ENCODE data around the gene ALS2CL.
"Not testable (repeated sequence)": the region's sequence is repeated elsewhere in the genome, so short reads cannot be mapped to it uniquely, and the experiment has no call there.

ALS2CL gene

DNA sequence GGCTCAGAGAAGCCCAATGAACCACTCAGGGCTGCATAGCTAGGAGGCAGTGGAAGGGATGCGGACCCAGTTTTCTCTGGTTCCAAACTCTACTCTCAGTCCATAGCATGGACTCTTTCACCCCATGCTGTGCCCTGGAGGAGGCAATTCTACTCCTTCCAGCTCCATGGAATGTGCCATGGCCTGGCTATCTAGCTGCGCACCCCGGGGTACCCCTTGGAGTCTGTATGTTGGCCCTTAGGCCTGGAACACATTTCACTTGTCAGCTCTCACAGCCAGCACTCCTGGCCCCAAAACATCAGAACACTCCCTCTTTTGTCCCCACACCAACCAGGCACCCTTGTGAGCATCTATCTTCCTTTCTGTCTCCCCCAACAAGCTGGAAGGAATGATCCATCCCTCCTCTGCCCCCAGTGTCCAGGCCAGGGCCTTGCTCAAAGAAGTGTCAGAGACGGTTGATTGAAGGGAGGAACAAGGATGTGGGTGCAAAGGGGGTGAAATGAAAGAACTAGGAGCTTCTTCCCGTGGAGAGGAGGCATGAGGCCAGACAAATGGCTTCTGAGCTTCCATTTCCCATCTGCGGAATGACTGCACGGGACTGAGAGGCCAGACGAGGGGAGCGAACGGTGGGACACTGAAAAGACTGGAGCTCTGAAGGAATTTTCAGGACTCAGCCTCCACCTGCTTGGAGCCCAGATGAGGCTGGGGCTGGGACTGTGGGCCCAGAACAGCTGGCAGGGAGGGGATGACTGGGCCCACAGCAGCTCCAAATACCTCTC is 21.4 kb upstream of the ALS2CL start:
- no peak for DNase-seq

DNA sequence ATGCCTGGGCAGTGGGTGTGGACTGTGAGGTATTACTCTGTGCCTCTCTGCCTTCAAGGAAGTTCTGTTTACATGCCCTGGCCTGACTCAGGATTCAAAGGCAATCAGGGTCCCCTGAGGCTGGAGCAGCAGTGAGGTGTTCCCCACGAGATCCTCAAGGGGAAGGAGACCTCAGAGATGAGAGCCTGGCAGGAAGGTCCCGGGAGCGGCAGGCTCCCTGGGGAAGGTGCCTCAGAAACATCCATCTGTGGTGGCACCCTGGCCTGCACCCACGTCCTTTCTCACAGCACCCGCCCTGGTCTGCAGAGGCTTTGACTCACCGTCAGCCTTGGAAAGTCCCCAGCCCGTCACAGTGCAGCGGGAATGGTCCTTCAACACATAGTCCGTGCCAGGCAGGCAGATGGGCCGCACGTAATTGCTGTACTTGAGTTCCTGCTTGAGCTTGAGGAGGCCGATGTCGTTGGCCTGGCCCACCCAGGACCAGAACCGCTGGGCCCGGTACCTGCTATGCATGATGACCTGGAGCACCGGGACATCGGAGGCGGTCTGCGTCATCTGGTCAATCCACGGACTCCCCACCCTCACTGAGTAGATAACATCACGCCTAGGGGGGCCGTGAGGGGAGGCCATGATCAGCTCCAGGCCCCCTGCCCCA is 20.5 kb upstream of the ALS2CL start:
- DNase-seq = no peak

DNA sequence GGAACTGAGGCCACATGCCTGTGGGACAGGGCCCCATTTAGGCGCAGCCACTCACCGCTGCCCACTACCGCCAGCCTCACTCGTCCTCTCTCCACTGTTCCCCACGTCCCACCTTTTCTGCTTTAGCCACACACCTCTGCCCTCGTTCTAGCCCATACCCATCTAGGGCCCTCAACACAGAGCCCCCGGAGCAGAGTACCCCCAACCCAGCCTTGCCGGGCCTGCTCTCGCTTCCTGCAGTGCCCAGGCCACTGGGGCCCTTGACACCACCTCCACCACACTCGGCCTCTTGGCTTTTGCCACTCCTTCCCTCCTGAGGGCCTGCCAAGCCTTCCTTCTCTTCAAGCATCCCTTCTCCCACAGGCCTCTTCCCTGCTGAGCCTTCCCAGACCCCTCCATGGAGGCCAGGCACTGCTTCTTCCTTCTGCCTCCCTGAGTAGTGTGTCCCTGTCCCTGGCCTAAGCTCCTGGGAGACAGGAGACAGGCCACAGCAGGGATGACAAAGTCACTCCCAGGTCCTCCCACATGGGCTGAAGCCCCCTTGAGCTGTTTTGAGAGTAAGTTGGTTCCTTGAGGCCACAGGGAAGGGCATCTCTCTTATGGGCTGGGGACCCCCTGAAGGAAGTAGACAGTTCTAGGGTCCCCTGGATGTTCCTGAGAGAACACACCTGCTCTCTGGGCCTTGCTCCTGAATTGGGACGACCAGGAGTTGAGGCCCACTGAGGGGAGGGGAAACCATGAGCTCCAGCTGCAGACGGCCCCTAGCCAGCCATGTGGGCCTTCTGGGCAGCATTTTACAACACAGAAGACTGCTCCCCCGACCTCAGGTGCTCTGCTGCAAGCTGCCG is 19.8 kb upstream of the ALS2CL start:
- DNase-seq = no peak

DNA sequence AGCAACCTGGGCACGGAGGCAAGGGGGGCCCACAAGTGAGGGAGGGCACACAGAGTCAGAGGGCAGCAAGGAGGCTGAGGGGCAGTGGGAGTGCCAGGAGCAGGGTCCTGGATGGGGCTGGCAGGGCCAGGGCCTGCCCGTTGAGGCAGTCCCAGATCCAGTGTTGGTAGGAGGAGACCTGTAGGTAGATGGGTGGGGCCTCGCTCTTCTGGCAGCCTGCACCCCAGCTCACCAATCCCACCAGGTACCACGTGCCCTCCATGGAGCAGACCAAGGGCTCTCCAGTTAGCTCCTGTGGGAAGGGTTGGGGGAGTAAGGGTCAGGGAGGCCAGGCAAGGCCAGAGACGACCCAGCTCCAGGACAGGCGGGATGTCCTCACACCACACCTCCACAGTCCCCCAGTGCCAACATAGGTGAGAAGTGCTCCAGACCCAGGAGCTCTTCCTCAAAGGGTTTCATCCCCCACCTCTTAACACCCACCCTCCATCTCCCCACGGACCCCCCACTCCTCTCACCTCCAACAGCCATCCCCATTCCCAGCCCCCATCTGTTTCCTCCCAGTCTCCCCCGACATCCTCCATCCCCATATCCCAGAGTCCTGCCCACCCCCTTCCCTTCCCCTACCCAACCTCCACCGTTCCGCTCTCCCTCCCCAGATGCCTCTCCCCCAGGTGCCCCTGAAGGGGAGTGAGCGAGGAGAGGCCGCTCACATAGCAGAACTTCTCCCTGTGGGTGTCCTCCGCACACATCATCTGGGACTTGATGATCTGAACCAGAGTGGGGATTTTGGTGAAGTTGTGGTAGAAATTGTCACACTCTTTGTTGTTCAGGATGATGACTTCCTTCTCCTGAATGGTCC is 18.9 kb upstream of the ALS2CL start:
- DNase-seq = no peak

DNA sequence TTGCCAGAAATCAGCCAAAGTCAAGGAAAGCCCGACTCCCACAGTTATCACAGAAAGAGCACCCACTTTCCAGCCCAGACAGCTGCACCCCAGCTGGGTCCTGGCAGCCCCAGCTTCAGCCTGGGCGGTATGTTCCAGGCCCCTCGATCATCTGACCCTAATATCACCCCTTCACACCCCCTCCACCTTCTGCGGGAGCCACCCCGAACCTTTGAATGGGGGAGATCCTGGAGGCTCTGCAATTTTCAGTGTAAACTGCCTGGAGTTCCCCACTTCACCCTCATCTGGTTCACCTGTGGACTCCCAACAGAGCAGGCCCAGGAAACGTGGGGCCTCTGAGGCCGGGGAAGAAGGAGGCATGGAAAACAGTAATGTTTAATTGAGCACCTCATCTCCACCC is 18.3 kb upstream of the ALS2CL start:
- DNase-seq = no peak

DNA sequence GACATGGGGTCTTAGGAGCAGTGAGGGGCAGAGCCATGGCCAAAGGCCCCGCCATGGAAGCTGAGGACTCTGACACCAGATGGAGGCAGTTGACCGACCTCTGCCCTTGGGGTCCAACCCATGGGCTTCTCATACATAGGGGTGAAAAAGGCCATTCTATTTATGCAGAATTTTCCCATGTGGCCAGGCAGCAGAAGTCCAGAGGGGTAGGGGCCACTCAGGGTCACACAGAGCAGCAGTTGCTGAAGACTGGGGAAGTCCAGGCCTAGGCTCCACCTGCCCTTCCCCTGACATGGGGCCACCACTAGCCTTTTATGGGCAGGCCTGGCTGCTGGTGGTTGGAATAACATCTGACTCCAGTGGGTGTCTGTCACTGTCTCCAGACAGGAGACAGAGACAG is 17.8 kb upstream of the ALS2CL start:
- DNase-seq = no peak

DNA sequence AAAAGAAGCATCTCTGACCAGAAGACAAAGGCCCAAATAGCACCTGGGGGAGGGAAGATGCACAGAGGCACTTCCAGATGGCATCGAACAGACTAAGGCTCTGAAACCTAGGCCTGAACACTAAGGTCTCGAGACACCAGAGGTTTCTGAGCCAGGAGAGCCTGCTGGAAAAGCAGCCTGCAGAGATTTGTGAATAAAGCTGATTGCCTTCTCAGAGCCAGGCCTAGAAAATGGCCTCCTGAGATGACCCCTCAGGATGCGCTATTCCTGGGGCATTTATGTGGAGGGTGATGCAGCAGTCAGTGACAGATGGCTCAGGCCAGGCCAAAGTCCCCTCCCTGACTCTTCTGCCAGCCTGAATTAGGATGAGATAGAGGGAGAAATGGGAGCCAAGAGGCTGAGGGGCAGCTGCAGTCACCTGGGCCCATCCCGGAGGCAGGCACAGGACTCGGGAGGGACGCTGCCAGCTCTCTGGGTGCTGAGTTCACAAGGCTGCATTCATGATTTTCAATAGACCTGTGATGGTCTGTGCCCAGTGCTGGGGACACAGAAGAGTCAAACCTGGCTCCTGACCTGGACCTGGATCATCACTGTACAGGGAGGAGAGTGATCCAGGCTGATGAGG is 17.3 kb upstream of the ALS2CL start:
- DNase-seq = no peak

DNA sequence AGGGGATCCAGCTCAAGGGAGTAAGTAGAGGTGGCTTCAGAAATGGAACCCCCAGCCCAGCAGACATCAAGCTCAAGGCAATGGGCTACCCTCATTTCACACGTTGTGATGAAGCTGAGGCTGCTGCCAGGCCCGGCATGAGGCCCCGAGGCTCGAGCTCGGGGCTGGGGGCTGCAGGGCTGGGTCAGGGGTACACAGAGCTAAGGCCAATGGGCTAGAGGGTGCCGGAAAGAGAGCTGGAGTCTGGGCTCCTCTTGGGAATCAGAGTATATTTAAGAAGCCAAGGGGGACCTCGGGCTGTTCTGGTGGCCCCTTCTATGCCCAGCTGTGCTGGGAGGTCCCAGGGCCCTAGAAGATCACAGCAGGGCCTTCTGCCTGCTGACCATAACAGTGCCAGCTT is 16.8 kb upstream of the ALS2CL start:
- DNase-seq = no peak

DNA sequence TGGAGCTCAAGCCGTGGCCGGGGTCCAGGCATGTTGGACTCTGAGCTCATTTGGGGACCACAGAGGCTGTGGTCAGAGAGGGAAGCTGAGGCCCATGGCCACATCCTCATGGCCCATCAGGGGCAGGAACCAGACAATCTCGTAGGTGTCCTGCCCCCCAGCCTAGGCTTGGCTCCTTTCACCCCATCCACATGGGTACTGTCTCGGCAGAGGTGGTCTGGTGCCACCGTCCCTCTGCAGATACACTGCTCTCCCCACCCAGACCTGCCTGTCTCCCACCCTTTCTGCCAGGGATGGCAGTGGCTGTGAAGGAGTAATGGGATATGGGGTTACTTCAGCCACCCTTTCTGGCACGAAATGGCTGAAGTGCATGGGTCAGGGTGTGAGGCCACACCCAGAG is 16.2 kb upstream of the ALS2CL start:
- no peak for DNase-seq

DNA sequence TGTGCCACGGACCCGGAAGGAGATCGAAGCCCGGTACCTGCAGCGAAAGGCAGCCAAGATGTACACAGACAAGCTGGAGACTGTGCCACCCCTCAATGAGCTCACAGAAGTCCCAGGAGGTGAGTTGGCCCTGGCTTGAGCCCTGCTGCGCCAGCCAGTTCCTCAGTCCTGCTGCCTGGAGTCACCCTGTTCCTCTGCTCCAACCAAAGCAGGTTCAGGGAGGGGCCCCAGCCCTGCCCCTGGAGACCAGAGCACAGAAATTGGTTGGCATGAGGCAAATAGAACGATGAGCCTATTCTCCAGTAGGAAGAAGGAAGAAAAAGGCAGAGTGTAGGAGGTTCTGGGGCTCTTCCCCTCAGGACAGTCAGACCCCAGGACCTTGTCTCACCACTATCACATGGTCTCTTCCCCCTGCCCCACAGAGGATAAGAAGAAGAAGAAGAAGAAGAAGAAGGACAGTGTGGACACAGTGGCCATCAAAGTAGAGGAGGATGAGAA is 15.7 kb upstream of the ALS2CL start:
- DNase-seq = no peak

DNA sequence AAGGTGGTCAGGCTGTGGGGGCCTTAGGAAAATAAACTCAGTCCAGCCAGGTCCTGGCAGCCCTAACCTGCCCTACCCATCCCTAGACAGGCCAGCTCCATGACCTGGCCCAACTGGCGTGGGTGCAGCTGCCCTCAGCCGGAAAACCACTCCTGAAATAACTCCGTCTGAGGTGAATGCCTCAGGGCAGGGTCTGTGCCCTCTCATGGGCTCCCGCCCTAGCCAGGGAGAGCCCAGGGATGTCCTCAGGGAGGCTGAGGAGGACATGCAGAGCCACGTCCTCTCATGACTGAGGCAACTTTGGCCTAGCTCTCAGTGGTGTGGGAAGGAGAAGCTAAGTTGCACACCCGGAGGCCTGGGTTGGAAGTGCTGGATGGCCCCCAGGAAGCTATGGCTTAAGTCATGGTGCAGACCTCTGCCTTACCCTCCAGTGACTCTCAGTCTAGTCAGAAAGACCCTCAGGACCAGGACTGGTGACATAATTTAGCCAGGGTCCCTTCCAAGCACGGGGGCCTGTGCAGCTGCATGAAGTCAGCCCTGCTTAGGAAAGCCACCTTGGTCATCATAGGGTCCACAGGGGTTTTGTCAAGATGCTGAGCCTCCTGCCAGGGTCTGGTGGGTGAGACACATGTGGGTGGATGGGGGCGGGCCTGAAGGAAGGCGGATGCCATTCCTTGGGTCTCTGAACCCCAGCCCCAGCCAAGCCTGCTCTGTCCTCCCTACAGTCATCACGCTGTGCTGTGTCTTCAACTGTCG is 15.1 kb upstream of the ALS2CL start:
- no peak for DNase-seq

DNA sequence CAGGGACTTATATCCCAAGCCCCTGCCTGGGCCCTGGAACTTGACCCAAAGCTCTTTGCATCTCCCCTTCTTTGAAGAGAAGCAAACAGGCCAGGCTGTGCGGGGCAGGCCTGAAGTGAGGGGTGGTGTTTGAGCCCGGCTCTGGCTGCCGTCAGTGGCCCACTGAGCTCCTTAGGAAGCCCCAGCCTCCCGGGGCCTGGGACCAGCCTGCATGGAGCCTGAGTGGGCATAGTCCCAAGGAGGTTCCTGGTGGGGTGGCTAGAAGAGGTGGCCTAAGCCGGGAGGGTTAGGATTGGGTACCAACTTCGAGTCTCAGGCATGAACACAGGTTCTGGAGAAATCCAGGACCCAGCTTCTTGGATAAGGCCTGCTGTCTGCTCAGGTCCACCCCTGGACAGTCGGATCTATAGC is 14.1 kb upstream of the ALS2CL start:
- no peak for DNase-seq

DNA sequence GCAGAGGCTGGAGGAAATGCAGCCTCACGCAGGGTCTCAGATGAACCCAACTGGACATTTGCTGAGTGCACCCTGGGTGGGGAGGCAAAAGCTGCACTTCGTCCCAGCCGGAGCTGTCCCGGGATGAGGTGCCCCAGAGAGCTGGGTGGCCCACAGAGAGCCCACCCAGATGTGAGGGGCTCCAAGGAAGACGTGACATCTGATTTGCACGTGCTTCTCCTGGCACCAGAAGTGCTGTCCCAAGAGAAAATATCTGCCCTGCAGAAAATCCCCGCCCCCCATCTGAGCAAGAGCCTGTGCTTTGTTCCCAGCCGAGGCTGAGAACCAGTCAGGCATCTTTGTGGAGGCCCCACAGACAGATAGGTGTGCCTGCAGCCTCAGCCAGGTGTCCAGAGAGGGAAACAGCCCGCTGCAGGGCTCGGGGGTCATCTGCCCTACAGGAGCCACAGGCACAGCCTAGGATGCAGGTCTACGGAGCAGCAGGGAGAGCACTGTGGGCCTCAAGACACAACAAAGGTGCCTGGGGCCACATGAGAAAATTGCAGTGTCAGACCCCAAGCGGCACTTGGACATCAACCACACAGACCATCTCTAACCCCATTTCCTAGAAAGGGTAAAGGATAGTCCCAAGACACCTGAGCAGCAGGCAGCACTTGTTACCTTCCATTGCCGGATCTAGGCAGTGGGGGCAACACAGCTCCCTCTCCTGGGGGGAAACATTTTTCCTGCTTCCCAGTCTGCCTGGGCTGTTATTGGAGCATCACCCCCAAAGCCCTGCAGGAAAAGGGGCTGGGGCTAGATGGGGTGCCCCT is 13.5 kb upstream of the ALS2CL start:
- no peak for DNase-seq

DNA sequence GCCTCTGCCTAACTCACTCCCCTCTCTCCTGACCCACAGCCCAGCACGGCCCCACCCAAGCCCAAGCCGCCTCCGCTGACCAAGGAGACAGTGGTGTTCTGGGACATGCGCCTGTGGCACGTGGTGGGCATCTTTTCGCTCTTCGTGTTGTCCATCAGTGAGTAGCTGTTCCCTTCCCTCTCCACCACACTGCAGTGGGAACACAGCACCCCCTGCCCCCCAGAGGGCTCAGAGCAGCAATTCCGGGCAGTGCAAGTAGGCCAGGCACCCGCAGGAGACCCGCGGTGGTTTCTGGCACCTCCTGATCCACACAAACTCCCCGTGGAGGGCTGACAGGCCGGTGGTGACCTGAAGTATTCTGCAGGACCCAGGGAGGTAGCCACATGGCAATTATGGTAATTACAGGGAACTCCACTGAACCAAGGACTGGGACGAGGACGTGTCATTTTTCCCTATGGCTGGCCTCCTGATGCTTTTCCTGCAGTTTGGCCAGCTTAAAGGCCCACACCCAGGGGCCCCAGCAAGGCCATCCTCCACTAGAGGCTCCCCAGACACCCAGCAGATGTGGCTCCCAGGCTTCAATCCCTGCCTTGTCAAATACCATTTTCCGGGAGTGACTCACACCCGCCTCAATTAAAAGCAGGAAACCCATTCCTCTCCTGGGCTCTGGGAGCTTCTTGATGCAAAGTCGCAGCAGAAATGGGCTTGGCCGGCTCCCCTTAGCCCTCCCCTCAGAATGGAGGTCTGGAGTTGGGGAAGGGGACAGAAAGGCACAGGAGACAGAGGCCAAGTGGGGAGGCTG is 12.5 kb upstream of the ALS2CL start:
- peak; percentile 88 for DNase-seq

DNA sequence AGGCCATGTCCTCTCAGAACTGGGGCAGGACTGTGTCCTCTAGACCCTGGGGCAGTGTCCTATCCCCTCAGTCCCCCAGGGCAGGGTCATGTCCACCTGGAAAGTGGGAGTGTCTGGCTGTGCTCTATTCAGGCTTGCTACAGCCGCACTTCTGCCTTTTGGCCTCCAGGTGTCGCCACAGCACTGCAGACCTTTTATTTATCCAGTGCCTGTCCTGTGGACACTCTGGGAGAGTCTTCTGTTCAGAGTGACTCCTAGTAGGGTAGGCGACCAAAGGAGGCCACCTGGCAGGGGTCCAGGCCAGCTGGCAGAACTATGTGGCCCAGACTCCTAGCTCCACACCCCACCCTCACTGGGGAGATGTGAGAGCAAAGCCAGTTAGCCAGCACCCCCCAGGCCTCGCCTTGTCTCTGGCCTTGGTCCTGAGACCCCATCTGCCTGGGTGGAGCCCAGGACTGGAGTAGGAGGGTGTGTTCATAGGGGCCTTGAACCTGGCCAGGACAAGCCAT is 11.6 kb upstream of the ALS2CL start:
- peak; percentile 65 for DNase-seq

DNA sequence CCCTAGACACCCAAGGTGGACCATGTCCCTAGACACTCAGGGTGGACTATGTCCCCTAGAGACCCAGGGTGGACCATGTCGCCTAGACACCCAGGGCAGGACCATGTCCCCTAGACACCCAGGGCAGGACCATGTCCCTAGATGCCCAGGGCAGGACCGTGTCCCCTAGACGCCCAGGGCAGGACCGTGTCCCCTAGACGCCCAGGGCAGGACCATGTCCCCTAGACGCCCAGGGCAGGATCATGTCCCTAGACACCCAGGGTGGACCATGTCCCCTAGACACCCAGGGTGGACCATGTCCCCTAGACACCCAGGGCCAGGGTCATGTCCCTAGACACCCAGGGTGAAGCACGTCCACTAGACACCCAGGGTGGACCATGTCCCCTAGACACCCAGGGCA is 10.9 kb upstream of the ALS2CL start:
- DNase-seq = not testable (repeated sequence)

DNA sequence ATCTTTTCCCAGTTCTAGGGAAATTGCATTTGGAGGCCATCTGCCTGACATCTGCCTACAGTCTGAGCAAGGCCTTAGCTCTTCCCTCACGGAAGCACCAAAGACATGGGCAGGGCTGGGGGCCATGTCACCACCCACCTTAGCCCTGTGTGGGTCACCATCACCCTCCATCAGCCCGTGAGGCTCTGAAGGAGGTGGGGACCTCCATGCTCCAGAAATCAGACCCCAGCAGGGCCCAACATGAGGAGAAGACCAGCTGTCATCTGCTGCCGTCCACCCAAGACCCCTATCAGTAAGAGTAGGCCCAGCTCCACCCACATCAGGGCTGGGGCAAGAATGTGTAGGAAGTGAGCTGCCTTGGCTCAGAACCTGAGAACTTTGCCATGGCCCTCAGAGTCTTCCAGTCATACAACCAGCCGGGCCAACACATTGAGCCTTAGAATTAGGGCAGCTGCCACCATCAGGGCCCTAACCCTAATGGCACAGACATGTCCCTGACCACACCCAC is 9.6 kb upstream of the ALS2CL start:
- no peak for DNase-seq

DNA sequence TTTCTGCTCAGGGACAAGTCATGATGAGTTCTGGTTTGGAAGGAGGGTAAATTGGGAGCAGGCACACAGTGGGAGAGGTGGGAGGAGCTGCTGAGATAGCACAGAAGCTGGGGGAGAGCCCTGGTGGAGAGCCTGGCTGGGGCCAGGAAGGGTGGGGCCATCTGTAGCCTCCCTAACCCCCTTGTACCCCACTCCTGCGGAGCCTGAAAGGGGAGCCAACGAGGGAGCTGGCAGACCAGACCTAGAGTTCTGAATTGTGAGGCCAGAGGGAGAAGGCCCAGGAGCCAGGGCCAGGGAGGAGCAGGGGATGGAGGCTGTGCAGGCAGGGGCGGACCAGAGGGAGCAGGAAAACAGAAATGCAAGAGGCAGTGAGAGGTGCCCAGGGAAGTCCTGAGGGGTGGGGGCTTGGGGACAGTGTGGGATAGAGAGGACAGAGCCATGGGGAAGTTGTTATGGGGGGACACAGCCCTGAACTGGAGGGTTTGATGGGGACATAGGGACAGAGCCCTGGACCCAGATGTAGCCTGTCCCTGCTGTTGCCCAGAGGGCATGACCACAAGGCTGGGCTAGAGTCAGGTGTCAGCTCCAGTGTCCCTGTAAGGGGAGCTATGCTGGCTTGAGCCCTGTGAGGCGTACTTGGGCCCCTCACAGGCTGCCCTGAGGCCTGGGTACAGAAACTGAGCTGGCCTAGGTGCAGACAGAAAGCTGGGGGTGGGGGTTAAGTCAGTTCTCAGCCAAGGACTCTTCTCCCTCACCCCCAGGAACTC is 8.9 kb upstream of the ALS2CL start:
- DNase-seq = no peak
